Measurements from ENCODE around the gene MMP24. TPM values are rescaled to one million over a fixed set of nuclear protein-coding genes. Genes with fewer than 3 reads are reported as not detected.

Gene MMP24
- total and polyA plus RNA-seq, 2 of the 13 experiments (the other 11 are each of a cell fraction or from before 2014, with no cell fraction given) = 0.29 to 0.35 TPM

GRCh38 chr20:35305682-35306556, 79.4 kb downstream of the MMP24 start (continued):
- no peak for TF ChIP-seq UBTF (CRISPR knock-in tag; IDR thresholded peaks at IDR 0.05)
- no peak for TF ChIP-seq GABPA (IDR thresholded peaks at IDR 0.05; ENCODE audit: low read depth, low read length)
- no peak for TF ChIP-seq GABPA (CRISPR knock-in tag; IDR thresholded peaks at IDR 0.05; ENCODE audit: low read depth)
- TF ChIP-seq ZNF768 (CRISPR knock-in tag; IDR thresholded peaks at IDR 0.05) = no peak
- no peak for TF ChIP-seq ZNF770 (CRISPR knock-in tag; IDR thresholded peaks at IDR 0.05)
- TF ChIP-seq CBX2 (IDR thresholded peaks at IDR 0.05; ENCODE audit: low read depth, low read length) = no peak
- no peak for TF ChIP-seq CBX2 (CRISPR knock-in tag; IDR thresholded peaks at IDR 0.05; ENCODE audit: low read depth)
- TF ChIP-seq MTA1 (CRISPR knock-in tag; IDR thresholded peaks at IDR 0.05; ENCODE audit: borderline replicate concordance) = no peak
- TF ChIP-seq RXRB (CRISPR knock-in tag; IDR thresholded peaks at IDR 0.05; ENCODE audit: borderline replicate concordance) = peak; percentile 80
- TF ChIP-seq ZNF562 (CRISPR knock-in tag; IDR thresholded peaks at IDR 0.05; ENCODE audit: borderline replicate concordance) = no peak
- TF ChIP-seq ZNF446 (CRISPR knock-in tag; IDR thresholded peaks at IDR 0.05) = no peak
- TF ChIP-seq MYC (CRISPR knock-in tag; IDR thresholded peaks at IDR 0.05; ENCODE audit: borderline replicate concordance) = peak; percentile 46; the same call in 1 of the 2 replicates
- 0 out of 2 replicates have a peak, but pooled peaks have one; percentile 16 for TF ChIP-seq ETV6 (CRISPR knock-in tag; conservative IDR thresholded peaks at IDR 0.05)
- TF ChIP-seq KDM6A (CRISPR knock-in tag; IDR thresholded peaks at IDR 0.05; ENCODE audit: low read depth) = peak; percentile 77
- no peak for TF ChIP-seq MZF1 (CRISPR knock-in tag; IDR thresholded peaks at IDR 0.05; ENCODE audit: borderline replicate concordance)
- no peak for TF ChIP-seq JARID2 (CRISPR knock-in tag; IDR thresholded peaks at IDR 0.05; ENCODE audit: insufficient replicate concordance)
- TF ChIP-seq JDP2 (CRISPR knock-in tag; IDR thresholded peaks at IDR 0.05; ENCODE audit: borderline replicate concordance) = no peak
- TF ChIP-seq ATF7 (IDR thresholded peaks at IDR 0.05) = no peak
- TF ChIP-seq ATF7 (CRISPR knock-in tag; IDR thresholded peaks at IDR 0.05) = no peak
- TF ChIP-seq ZSCAN22 (CRISPR knock-in tag; IDR thresholded peaks at IDR 0.05) = no peak
- TF ChIP-seq ZNF557 (CRISPR knock-in tag; IDR thresholded peaks at IDR 0.05) = no peak
- TF ChIP-seq SNAPC2 (CRISPR knock-in tag; IDR thresholded peaks at IDR 0.05) = no peak
- no peak for TF ChIP-seq NFE2L2 (IDR thresholded peaks at IDR 0.05; ENCODE audit: low read length)
- TF ChIP-seq FOXK1 (CRISPR knock-in tag; IDR thresholded peaks at IDR 0.05; ENCODE audit: borderline replicate concordance, low read depth) = peak; percentile 72; the same call in 1 of the 2 replicates
- TF ChIP-seq LCORL (IDR thresholded peaks at IDR 0.05) = no peak
- TF ChIP-seq LCORL (CRISPR knock-in tag; IDR thresholded peaks at IDR 0.05) = no peak
- no peak for TF ChIP-seq ZNF34 (CRISPR knock-in tag; IDR thresholded peaks at IDR 0.05; ENCODE audit: borderline replicate concordance)
- no peak for TF ChIP-seq ZNF441 (CRISPR knock-in tag; IDR thresholded peaks at IDR 0.05; ENCODE audit: borderline replicate concordance)
- TF ChIP-seq FOXP1 (IDR thresholded peaks at IDR 0.05) = no peak
- TF ChIP-seq FOXP1 (CRISPR knock-in tag; IDR thresholded peaks at IDR 0.05) = peak; percentile 62
- TF ChIP-seq ZNF619 (CRISPR knock-in tag; IDR thresholded peaks at IDR 0.05) = no peak

Measured in HepG2 (cell line).